GM19035 (cell line): Measurements from ENCODE around the gene HOXB5.

Experiments
- ATAC-seq: cut with Tn5 transposase; IDR thresholded peaks from one replicate; pipeline ENCODE4 v1.9.1; 2021; ENCODE audit not compliant: unreplicated experiment

Gene HOXB5

GRCh38 chr17:48617471-48618255 is 24.1 kb upstream of the HOXB5 start:
- ATAC-seq = no peak

GRCh38 chr17:48616717-48617470 is 23.3 kb upstream of the HOXB5 start:
- ATAC-seq = no peak

- no peak for ATAC-seq
Observed at GRCh38 chr17:48615963-48616716, 22.6 kb upstream of the HOXB5 start.

GRCh38 chr17:48615047-48615962 is 21.7 kb upstream of the HOXB5 start, which contains the start of gene HOXB8:
Gene HOXB8, minus strand, starts transcription at chr17:48615292. Its CDS starts 588 bp downstream, at chr17:48614704.
- ATAC-seq = no peak

- no peak for ATAC-seq
Observed at GRCh38 chr17:48613862-48614694, 20.5 kb upstream of the HOXB5 start.

- ATAC-seq = no peak
Observed at GRCh38 chr17:48612854-48613691, 19.5 kb upstream of the HOXB5 start.

- no peak for ATAC-seq
Observed at GRCh38 chr17:48612456-48612853, 18.9 kb upstream of the HOXB5 start.

- ATAC-seq = no peak
Observed at GRCh38 chr17:48611681-48612455, 18.3 kb upstream of the HOXB5 start.

- no peak for ATAC-seq
Observed at GRCh38 chr17:48611213-48611612, 17.6 kb upstream of the HOXB5 start.

GRCh38 chr17:48610282-48611211 is 17.0 kb upstream of the HOXB5 start, which contains the start of gene HOXB7:
Gene HOXB7, minus strand, starts transcription at chr17:48611017. Its CDS starts 99 bp downstream, at chr17:48610918.
- peak; percentile 49 for ATAC-seq

GRCh38 chr17:48609759-48610281 is 16.2 kb upstream of the HOXB5 start:
- no peak for ATAC-seq

- ATAC-seq = no peak
Observed at GRCh38 chr17:48609033-48609432, 15.5 kb upstream of the HOXB5 start.

- no peak for ATAC-seq
Observed at GRCh38 chr17:48608494-48608834, 14.9 kb upstream of the HOXB5 start.

GRCh38 chr17:48606892-48607614 is 13.5 kb upstream of the HOXB5 start:
- no peak for ATAC-seq

- no peak for ATAC-seq
Observed at GRCh38 chr17:48605991-48606891, 12.7 kb upstream of the HOXB5 start.
